K562 (cell line): Measurements from ENCODE around the gene ASMT. TPM values are rescaled to one million over a fixed set of nuclear protein-coding genes. Genes with fewer than 3 reads are reported as not detected.

Experiments
- ELF2 ChIP-seq: fragments of 250-450 bp; sonication (Bioruptor Pico); IDR thresholded peaks from 2 replicates; pipeline ENCODE4 v1.5.0; 2021; ENCODE audit warnings: mild to moderate bottlenecking
- KLF1 ChIP-seq: fragments of 450-650 bp; IDR thresholded peaks from 2 replicates; pipeline ENCODE4 v1.6.1; 2016; ENCODE audit warnings: missing genetic modification characterization, missing compliant biosample characterization
- ZNF41 ChIP-seq: fragments of 250-450 bp; sonication (Bioruptor Pico); conservative IDR thresholded peaks from 2 replicates; pipeline ENCODE4 v1.4.0; 2020; ENCODE audit warnings: mild to moderate bottlenecking
- polyA plus RNA-seq, 8 experiments: library from polyadenylated mRNA; depleted of rRNA in 4 of 8; stranded (reverse) in 5 of 8; unstranded in 3 of 8; fragments of >200 nt; fragmentation: Nextera tagmentation in 2 of 8; fragmentation: Illumina TruSeq in 1 of 8; extraction: Ambion mirVana in 2 of 8; extraction: Trizol in 1 of 8; gene quantifications; 2 replicates each; pipeline versions ENCODE4 v1.2.1 to v1.2.3, GENCODE V29; 2011 to 2014; ENCODE audit warnings: inconsistent platforms in 1 of 8, missing spikeins in 1 of 8
- total RNA-seq, 7 experiments: library from RNA; depleted of rRNA in 6 of 7; stranded (reverse); fragments of >200 nt in 6 of 7; fragmentation: Illumina TruSeq in 2 of 7; extraction: Trizol in 2 of 7; gene quantifications; 2 replicates each; pipeline versions ENCODE4 v1.2.1 to v1.2.3, GENCODE V29; 2011 to 2021; ENCODE audit warnings: low replicate concordance in 1 of 7
- TF ChIP-seq, protein P1 (sequence below): fragments of 250-450 bp; sonication (Bioruptor Pico); IDR thresholded peaks from 2 replicates; pipeline ENCODE4 v1.8.0; 2021; ENCODE audit warnings: moderate library complexity, mild to moderate bottlenecking, inconsistent platforms
- TF ChIP-seq, protein P2 (sequence below), 2 experiments: fragments of 450-650 bp; conservative IDR thresholded peaks; 2 replicates each; pipeline ENCODE4 v1.6.1; 2017; ENCODE audit warnings: mild to moderate bottlenecking in 2 of 2, moderate library complexity in 2 of 2
- TF ChIP-seq, protein P3 (sequence below): sonication (generic); formaldehyde crosslinking; IDR thresholded peaks from 2 replicates; pipeline ENCODE4 v1.9.0; 2022; ENCODE audit warnings: mild to moderate bottlenecking, missing genetic modification reagents

ASMT gene
- total and polyA plus RNA-seq, 9 of the 15 experiments (the other 6 are each of a cell fraction or from before 2014, with no cell fraction given), result 0.06 TPM; not detected in 8

DNA sequence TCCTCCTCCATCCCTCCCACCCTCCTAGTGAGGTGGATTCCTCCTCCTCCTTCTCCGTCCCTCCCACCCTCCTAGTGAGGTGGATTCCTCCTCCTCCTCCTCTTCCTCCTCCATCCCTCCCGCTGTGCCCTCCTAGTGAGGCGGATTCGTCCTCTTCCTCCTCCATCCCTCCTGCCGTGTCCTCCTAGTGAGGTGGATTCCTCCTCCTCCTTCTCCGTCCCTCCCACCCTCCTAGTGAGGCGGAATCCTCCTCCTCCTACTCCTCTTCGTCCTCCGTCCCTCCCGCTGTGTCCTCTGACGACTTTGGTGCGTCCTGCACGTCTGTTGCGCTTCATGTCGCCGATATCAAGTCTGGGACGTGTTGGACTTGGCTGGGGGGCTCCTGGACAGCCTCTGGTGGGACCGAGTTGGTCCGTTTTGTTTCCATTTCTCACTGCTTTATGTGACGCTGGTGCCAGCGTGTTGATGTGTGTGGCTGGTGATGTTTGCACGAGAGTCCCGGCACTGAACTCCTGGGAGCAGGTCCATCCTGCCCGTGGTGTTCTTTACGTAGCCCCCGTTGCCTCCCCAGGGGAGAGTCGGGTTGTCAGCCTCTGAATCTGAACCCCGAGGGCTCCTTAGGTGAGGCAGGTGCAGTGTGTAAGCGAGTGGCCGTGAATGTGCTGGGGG, 18.0 kb upstream of the ASMT start (continued):
- TF ChIP-seq, protein P1, sequence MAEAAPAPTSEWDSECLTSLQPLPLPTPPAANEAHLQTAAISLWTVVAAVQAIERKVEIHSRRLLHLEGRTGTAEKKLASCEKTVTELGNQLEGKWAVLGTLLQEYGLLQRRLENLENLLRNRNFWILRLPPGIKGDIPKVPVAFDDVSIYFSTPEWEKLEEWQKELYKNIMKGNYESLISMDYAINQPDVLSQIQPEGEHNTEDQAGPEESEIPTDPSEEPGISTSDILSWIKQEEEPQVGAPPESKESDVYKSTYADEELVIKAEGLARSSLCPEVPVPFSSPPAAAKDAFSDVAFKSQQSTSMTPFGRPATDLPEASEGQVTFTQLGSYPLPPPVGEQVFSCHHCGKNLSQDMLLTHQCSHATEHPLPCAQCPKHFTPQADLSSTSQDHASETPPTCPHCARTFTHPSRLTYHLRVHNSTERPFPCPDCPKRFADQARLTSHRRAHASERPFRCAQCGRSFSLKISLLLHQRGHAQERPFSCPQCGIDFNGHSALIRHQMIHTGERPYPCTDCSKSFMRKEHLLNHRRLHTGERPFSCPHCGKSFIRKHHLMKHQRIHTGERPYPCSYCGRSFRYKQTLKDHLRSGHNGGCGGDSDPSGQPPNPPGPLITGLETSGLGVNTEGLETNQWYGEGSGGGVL (CRISPR knock-in tag), result no peak
- TF ChIP-seq ELF2 (CRISPR knock-in tag) (no peak), ZNF41 (CRISPR knock-in tag) (no peak), KLF1 (tag) (no peak)
- TF ChIP-seq, protein P2, sequence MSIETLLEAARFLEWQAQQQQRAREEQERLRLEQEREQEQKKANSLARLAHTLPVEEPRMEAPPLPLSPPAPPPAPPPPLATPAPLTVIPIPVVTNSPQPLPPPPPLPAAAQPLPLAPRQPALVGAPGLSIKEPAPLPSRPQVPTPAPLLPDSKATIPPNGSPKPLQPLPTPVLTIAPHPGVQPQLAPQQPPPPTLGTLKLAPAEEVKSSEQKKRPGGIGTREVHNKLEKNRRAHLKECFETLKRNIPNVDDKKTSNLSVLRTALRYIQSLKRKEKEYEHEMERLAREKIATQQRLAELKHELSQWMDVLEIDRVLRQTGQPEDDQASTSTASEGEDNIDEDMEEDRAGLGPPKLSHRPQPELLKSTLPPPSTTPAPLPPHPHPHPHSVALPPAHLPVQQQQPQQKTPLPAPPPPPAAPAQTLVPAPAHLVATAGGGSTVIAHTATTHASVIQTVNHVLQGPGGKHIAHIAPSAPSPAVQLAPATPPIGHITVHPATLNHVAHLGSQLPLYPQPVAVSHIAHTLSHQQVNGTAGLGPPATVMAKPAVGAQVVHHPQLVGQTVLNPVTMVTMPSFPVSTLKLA (conservative IDR thresholded peaks at IDR 0.05), result no peak
- TF ChIP-seq, protein P3, sequence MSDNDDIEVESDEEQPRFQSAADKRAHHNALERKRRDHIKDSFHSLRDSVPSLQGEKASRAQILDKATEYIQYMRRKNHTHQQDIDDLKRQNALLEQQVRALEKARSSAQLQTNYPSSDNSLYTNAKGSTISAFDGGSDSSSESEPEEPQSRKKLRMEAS, result no peak
